Panc1 (cell line): ENCODE data around the gene CEND1.

ENCODE experiments used
- CTCF ChIP-seq: fragments of 450-650 bp; IDR thresholded peaks from 2 replicates; pipeline ENCODE4 v1.5.1; 2017; ENCODE audit warnings: mild to moderate bottlenecking
- POLR2AphosphoS5 ChIP-seq: IDR thresholded peaks from 2 replicates; pipeline ENCODE4 v1.6.1; 2012; ENCODE audit warnings: mild to moderate bottlenecking, low read depth, low read length, moderate library complexity
- SIN3A ChIP-seq: IDR thresholded peaks from 2 replicates; pipeline ENCODE4 v1.6.1; 2012; ENCODE audit warnings: low read depth, mild to moderate bottlenecking, low read length, moderate library complexity, borderline replicate concordance; ENCODE audit not compliant: insufficient read depth
- TCF7L2 ChIP-seq: IDR thresholded peaks from 2 replicates; pipeline ENCODE4 v1.6.1; 2011; ENCODE audit warnings: mild to moderate bottlenecking, low read depth, low read length, inconsistent platforms
- TF ChIP-seq, protein P1 (sequence below), 2 experiments: IDR thresholded peaks; 2 replicates each; pipeline ENCODE4 v1.6.1; 2011 to 2012; ENCODE audit warnings: low read depth in 2 of 2, control low read depth in 1 of 2, low read length in 1 of 2, mild to moderate bottlenecking in 1 of 2, moderate library complexity in 1 of 2; ENCODE audit not compliant: insufficient read depth in 1 of 2

GRCh38 chr11:790721-791564 is 1.1 kb upstream of the CEND1 start:
- no peak for TF ChIP-seq CTCF
- TF ChIP-seq, protein P1, sequence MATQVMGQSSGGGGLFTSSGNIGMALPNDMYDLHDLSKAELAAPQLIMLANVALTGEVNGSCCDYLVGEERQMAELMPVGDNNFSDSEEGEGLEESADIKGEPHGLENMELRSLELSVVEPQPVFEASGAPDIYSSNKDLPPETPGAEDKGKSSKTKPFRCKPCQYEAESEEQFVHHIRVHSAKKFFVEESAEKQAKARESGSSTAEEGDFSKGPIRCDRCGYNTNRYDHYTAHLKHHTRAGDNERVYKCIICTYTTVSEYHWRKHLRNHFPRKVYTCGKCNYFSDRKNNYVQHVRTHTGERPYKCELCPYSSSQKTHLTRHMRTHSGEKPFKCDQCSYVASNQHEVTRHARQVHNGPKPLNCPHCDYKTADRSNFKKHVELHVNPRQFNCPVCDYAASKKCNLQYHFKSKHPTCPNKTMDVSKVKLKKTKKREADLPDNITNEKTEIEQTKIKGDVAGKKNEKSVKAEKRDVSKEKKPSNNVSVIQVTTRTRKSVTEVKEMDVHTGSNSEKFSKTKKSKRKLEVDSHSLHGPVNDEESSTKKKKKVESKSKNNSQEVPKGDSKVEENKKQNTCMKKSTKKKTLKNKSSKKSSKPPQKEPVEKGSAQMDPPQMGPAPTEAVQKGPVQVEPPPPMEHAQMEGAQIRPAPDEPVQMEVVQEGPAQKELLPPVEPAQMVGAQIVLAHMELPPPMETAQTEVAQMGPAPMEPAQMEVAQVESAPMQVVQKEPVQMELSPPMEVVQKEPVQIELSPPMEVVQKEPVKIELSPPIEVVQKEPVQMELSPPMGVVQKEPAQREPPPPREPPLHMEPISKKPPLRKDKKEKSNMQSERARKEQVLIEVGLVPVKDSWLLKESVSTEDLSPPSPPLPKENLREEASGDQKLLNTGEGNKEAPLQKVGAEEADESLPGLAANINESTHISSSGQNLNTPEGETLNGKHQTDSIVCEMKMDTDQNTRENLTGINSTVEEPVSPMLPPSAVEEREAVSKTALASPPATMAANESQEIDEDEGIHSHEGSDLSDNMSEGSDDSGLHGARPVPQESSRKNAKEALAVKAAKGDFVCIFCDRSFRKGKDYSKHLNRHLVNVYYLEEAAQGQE (IDR thresholded peaks at IDR 0.05; ENCODE audit: insufficient read depth in 1 of 2, low read depth in 2 of 2, low read length in 1 of 2), result no peak
- peak; percentile 72 for TF ChIP-seq POLR2AphosphoS5
- no peak for TF ChIP-seq TCF7L2
- peak; percentile 30; the same call in 1 of the 2 replicates for TF ChIP-seq SIN3A
